Endothelial cell (in vitro differentiated cells): ENCODE measurements around the gene MVB12B. TPM values are rescaled to one million over a fixed set of nuclear protein-coding genes. Genes with fewer than 3 reads are reported as not detected.

Experiments
- DNase-seq: peaks from one replicate; pipeline ENCODE4 v3.0.0; 2021; ENCODE audit warnings: low spot score
- H3K27ac Mint-ChIP-seq: one replicate; pipeline ENCODE4 v1.8.0; 2021; ENCODE audit warnings: mixed read lengths, inconsistent platforms; ENCODE audit not compliant: unreplicated experiment
- H3K27me3 Mint-ChIP-seq: one replicate; pipeline ENCODE4 v1.8.0; 2021; ENCODE audit warnings: mild to moderate bottlenecking, moderate library complexity, mixed read lengths, inconsistent platforms; ENCODE audit not compliant: unreplicated experiment
- H3K36me3 Mint-ChIP-seq: one replicate; pipeline ENCODE4 v1.8.0; 2021; ENCODE audit warnings: mild to moderate bottlenecking, low read depth, mixed read lengths, inconsistent platforms; ENCODE audit not compliant: unreplicated experiment
- H3K4me1 Mint-ChIP-seq: one replicate; pipeline ENCODE4 v1.8.0; 2021; ENCODE audit warnings: mild to moderate bottlenecking, mixed read lengths, inconsistent platforms; ENCODE audit not compliant: unreplicated experiment
- H3K4me3 Mint-ChIP-seq: one replicate; pipeline ENCODE4 v1.8.0; 2021; ENCODE audit warnings: mild to moderate bottlenecking, mixed read lengths, inconsistent platforms; ENCODE audit not compliant: unreplicated experiment
- H3K9me3 Mint-ChIP-seq: one replicate; pipeline ENCODE4 v1.8.0; 2021; ENCODE audit warnings: mixed read lengths, inconsistent platforms; ENCODE audit not compliant: unreplicated experiment
- CTCF ChIP-seq: fragments of 200-600 bp; sonication (generic); IDR thresholded peaks from one replicate; pipeline ENCODE4 v1.5.0; 2021; ENCODE audit warnings: antibody characterized with exemption; ENCODE audit not compliant: unreplicated experiment
- total RNA-seq: library from RNA; stranded (reverse); fragmentation: NEBNext Ultra II Directional; extraction: Animal tissue kit (Norgen Biotek cat#: 25700); gene quantifications from one replicate; pipeline ENCODE4 v1.2.1, GENCODE V29; 2021; ENCODE audit not compliant: unreplicated experiment

Gene MVB12B
- total RNA-seq, 1 donor from 2014 or later, result 18.8 TPM

- no peak for DNase-seq
- Mint-ChIP-seq H3K27ac (no peak overlapping the region), H3K36me3 (peaks cover 9% of the 10 kb centered on the region), H3K4me1 (peaks cover 18% of the 10 kb centered on the region), H3K27me3 (no peaks in the 10 kb centered on the region), H3K4me3 (no peak overlapping the region), H3K9me3 (no peaks in the 10 kb centered on the region)
- no peak for TF ChIP-seq CTCF
Measured at GRCh38 chr9:126394802-126395201, 68.2 kb downstream of the MVB12B start.

DNA sequence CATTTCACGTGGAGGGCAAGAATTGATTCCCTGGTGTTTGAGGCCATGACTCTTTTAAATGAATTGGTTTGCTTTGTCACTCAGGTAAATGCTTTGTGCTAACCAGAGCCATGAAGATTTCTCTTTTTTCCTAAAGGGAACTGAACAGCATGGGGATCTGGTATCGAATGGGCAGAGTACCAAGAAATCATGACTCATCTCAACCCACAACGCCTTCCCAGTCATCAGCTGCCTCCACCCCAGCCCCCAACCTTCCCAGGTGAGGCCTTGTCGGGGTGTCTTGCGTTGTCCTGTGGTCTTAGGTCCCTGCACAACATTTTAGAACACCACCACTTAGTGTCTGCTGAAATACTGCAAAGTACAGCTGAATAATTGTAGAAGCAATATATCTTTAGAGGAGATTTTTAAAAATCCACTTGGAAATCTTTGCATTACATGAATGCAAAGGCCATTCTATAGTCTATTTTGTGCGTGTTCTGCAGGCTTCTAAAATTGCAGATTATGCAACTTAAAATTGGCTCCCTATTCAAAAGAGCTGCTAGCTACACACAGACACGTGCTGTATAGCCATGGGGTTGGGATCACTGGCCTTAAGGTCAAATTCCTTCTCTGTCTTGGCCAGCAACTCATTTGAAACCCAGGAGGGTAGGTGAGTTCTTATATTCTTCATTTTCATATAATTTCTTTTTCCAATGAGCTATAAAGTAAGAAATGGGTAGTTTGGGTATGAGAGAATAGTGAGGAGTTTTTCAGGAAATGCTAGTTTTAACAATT is 69.0 kb downstream of the MVB12B start:
- Mint-ChIP-seq H3K27ac (no peak overlapping the region), H3K27me3 (no peaks in the 10 kb centered on the region), H3K4me3 (no peak overlapping the region), H3K9me3 (no peaks in the 10 kb centered on the region), H3K36me3 (peaks cover 9% of the 10 kb centered on the region), H3K4me1 (peaks cover 11% of the 10 kb centered on the region)
- TF ChIP-seq CTCF, result no peak
- DNase-seq, result no peak

DNA sequence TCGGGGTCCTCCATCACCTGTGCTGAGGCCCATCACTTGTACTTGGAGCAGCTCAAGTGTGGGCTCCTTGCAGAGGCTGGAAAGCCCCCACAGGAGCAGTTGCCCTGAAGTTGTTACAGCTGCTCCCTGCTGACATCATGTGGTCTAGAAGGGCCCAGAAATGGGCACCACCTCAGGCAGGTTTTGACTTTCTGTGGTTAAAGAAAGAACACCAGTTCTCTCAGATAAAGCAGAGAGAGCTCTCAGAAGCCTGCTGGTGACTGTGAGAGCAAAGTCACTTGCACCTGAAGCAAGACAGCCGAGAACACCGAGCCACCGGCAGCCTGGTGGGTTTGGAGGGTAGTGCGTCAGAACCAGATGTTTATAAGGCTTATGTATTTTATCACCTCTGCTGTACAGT is 70.4 kb downstream of the MVB12B start:
- no peak overlapping the region for H3K27ac Mint-ChIP-seq
- no peak for DNase-seq
- peaks cover 9% of the 10 kb centered on the region for H3K36me3 Mint-ChIP-seq
- H3K4me3 Mint-ChIP-seq, result no peak overlapping the region
- H3K4me1 Mint-ChIP-seq, result peaks cover 18% of the 10 kb centered on the region
- TF ChIP-seq CTCF, result peak; percentile 50
- H3K9me3 Mint-ChIP-seq, result no peaks in the 10 kb centered on the region
- H3K27me3 Mint-ChIP-seq, result no peaks in the 10 kb centered on the region

DNA sequence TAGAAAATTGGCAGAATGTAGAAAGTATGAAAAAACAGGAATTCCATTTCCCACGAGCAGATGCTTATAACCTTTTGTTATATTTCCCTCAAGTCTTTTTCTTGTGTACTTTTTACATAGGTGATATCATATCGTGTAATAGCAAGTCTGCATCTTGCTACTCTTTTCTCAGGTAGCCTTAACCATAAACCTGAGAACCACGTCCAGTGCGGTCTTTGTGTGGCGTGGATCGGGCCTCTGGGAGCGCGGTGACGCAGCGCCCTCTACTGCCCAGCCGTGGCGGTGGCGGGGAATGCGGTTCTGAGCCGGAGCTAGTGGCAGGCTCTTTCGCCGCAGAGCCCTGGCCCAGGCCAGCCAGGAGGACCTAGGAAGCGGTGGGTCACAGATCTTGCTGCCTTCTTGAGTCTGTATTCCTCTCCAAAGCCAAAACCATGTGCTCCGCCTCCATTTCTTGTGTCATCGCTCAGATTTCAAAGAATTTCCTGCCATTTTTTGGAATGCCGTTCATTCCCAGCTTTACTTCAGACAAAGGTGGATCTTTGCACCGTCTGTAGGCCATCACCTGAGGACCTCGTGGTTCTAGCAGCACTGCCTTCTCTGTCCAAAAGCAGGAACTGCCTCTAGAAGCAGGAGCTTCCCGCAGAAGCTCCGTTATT is 71.9 kb downstream of the MVB12B start:
- TF ChIP-seq CTCF, result peak; percentile 96
- peak; percentile 93 for DNase-seq
- peaks cover 26% of the 10 kb centered on the region for H3K4me1 Mint-ChIP-seq
- peaks cover 4% of the 10 kb centered on the region for H3K36me3 Mint-ChIP-seq
- H3K27ac Mint-ChIP-seq, result no peak overlapping the region
- H3K9me3 Mint-ChIP-seq, result no peaks in the 10 kb centered on the region
- no peak overlapping the region for H3K4me3 Mint-ChIP-seq
- no peaks in the 10 kb centered on the region for H3K27me3 Mint-ChIP-seq

DNA sequence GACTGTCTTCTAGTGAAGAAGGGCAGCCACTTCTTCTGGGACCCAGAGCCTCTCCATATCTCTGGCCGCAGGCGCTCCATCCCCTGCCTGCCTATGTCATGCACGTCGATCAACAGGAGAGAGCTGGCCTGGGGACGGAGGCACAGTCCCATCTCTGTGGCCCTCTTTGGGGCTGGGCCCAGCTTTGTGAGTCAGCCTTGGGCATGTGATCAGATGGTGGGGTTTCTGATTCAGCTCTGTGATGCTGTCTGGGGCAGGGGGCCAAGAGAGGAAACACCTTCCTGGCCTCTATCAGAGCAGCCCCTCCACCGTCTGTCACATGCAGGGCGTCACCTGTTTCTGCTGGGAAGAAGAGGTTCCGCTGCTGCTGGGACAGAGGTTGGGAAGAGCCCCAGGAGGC is 72.6 kb downstream of the MVB12B start:
- no peak for DNase-seq
- Mint-ChIP-seq H3K36me3 (peaks cover 4% of the 10 kb centered on the region), H3K9me3 (no peaks in the 10 kb centered on the region), H3K4me1 (peaks cover 26% of the 10 kb centered on the region), H3K27me3 (no peaks in the 10 kb centered on the region), H3K27ac (no peak overlapping the region), H3K4me3 (no peak overlapping the region)
- no peak for TF ChIP-seq CTCF
